ENCODE data around the gene BDP1. TPM values are rescaled to one million over a fixed set of nuclear protein-coding genes. Genes with fewer than 3 reads are reported as not detected.
"Not testable (repeated sequence)": the region's sequence is repeated elsewhere in the genome, so short reads cannot be mapped to it uniquely, and the experiment has no call there.

BDP1 gene
- total RNA-seq, 1 experiment from 2014 or later = 20.0 TPM

DNA sequence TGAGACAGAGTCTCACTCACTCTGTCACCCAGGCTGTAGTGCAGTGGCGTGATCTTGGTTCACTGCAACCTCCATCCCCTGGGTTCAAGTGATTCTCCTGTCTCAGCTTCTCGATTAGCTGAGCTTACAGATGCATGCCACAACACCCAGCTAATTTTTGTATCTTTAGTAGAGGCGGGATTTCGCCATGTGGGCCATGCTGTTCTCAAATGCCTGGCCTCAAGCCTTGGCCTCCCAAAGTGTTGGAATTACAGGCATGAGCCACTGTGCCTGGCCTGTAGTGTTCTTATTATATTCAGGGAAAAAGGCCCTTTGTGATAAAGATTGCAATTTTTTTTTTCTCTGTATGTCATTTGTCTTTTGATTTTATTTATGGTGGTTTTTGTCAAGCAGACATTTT is 107.7 kb downstream of the BDP1 start:
- no peaks in the 10 kb centered on the region for H3K79me2 ChIP-seq (ENCODE audit: low read depth)
- no peak for DNase-seq
- H4K20me1 ChIP-seq (ENCODE audit: insufficient read depth) = no peaks in the 10 kb centered on the region; the same call in 1 of the 2 replicates
- H3F3A ChIP-seq (ENCODE audit: insufficient read depth, low read depth) = no peaks in the 10 kb centered on the region
- peaks cover 32% of the 10 kb centered on the region for H3K36me3 ChIP-seq (ENCODE audit: low read depth)
- no peaks in the 10 kb centered on the region for H3K27me3 ChIP-seq (ENCODE audit: insufficient read depth, low read depth)
- no TSS peak for BruUV-seq (replicated peaks)
- CTCF ChIA-PET = no interaction called here
- no peak overlapping the region for H3K4me3 ChIP-seq
- intact Hi-C loops (cut with micrococcal nuclease; ENCODE audit: unreplicated experiment) = no loop called here
- H3K9me3 ChIP-seq (ENCODE audit: insufficient read depth, low read depth) = no peaks in the 10 kb centered on the region
- no peak overlapping the region for H3K4me2 ChIP-seq
- no peaks in the 10 kb centered on the region for H3K9me2 ChIP-seq (ENCODE audit: insufficient read depth)
- TF ChIP-seq, protein P1, sequence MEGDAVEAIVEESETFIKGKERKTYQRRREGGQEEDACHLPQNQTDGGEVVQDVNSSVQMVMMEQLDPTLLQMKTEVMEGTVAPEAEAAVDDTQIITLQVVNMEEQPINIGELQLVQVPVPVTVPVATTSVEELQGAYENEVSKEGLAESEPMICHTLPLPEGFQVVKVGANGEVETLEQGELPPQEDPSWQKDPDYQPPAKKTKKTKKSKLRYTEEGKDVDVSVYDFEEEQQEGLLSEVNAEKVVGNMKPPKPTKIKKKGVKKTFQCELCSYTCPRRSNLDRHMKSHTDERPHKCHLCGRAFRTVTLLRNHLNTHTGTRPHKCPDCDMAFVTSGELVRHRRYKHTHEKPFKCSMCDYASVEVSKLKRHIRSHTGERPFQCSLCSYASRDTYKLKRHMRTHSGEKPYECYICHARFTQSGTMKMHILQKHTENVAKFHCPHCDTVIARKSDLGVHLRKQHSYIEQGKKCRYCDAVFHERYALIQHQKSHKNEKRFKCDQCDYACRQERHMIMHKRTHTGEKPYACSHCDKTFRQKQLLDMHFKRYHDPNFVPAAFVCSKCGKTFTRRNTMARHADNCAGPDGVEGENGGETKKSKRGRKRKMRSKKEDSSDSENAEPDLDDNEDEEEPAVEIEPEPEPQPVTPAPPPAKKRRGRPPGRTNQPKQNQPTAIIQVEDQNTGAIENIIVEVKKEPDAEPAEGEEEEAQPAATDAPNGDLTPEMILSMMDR (conservative IDR thresholded peaks at IDR 0.05) = no peak
- no peak for TF ChIP-seq EZH2 (IDR thresholded peaks at IDR 0.05; ENCODE audit: low read depth)
- H2AFZ ChIP-seq = no peak overlapping the region
- H3K4me1 ChIP-seq (replicated peaks; ENCODE audit: insufficient read depth) = no peaks in the 10 kb centered on the region
- no peak overlapping the region for H3K27ac ChIP-seq
- POLR2A ChIA-PET (ENCODE audit: unreplicated experiment) = interaction anchor here (0.7 kb wide), 1 partner anchor 33 kb away, joined by 6 read pairs; no protein-coding TSS in a partner anchor

DNA sequence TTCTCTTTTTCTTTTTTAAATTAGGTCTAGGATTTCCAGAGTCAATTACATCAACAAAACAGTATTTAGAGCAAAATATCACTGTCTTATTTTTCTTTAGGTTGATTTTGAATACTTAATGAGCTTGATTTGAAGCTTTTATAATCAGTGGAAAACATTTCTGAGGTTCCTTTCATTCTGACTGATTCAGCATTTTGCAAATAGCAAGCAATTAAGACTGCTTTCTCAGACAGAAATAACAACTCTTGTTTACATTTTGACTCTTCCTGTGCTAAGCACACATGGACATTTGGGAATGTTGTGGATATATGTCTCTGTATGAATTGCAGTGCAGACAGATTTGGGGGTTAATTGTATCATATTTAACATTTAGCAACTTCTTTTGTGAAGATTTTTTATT is 109.4 kb downstream of the BDP1 start:
- Histone ChIP-seq H3K27me3 (ENCODE audit: insufficient read depth, low read depth) (no peaks in the 10 kb centered on the region), H3K36me3 (ENCODE audit: low read depth) (peaks cover 25% of the 10 kb centered on the region), H3K9me2 (ENCODE audit: insufficient read depth) (no peaks in the 10 kb centered on the region), H2AFZ (no peak overlapping the region), H4K20me1 (ENCODE audit: insufficient read depth) (no peaks in the 10 kb centered on the region; the same call in 1 of the 2 replicates), H3K27ac (no peak overlapping the region), H3K9me3 (ENCODE audit: insufficient read depth, low read depth) (no peaks in the 10 kb centered on the region), H3K79me2 (ENCODE audit: low read depth) (no peaks in the 10 kb centered on the region), H3F3A (ENCODE audit: insufficient read depth, low read depth) (no peaks in the 10 kb centered on the region), H3K4me1 (replicated peaks; ENCODE audit: insufficient read depth) (no peaks in the 10 kb centered on the region), H3K4me2 (no peak overlapping the region), H3K4me3 (no peak overlapping the region)
- DNase-seq = no peak
- ChIA-PET POLR2A (ENCODE audit: unreplicated experiment) (no interaction called here), CTCF (no interaction called here)
- TF ChIP-seq EZH2 (IDR thresholded peaks at IDR 0.05; ENCODE audit: low read depth) = no peak
- TF ChIP-seq, protein P1 (conservative IDR thresholded peaks at IDR 0.05) = no peak
- intact Hi-C loops (cut with micrococcal nuclease; ENCODE audit: unreplicated experiment) = no loop called here
- BruUV-seq (replicated peaks) = no TSS peak

DNA sequence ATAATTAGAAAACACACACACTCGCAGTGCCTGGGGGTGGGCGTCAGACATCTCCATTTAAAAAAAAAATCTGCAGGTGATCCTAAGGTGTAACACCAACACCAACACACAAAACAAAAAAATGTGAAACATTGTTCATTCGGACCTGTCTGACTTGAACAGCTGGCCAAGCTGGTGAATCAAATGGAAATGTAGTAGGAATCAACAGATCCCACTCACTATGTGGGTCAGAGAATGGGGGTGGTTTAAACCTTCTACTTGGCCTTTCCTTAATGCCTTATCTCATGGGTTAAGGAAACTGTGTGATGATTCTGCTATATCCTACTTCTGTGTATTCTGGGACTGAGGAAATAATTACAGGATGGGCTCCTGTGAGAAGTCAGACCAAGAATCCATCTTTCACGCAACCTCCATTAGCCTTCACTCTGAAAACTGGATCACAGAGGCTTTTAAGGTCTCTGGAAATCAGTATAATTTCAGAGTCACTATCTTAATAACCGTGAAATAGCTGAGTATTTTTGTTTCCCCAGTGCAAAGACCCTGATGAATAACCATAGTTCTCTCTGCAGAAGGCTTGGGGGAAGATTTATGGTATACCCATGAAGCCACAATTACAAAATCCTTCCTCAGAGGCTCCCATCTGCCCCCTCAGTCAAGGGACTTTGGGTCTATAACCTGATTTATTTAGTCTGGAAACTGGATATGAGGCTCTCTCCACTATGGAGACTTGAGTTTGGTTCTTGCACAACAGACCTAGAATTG is 114.5 kb downstream of the BDP1 start:
- no peaks in the 10 kb centered on the region for H3K79me2 ChIP-seq (ENCODE audit: low read depth)
- H4K20me1 ChIP-seq (ENCODE audit: insufficient read depth) = no peaks in the 10 kb centered on the region; the same call in 1 of the 2 replicates
- CTCF ChIA-PET = no interaction called here
- intact Hi-C loops (cut with micrococcal nuclease; ENCODE audit: unreplicated experiment) = no loop called here
- no peaks in the 10 kb centered on the region for H3F3A ChIP-seq (ENCODE audit: insufficient read depth, low read depth)
- H3K9me3 ChIP-seq (ENCODE audit: insufficient read depth, low read depth) = no peaks in the 10 kb centered on the region
- H2AFZ ChIP-seq = no peak overlapping the region
- POLR2A ChIA-PET (ENCODE audit: unreplicated experiment) = no interaction called here
- TF ChIP-seq EZH2 (IDR thresholded peaks at IDR 0.05; ENCODE audit: low read depth) = no peak
- TF ChIP-seq, protein P1 (conservative IDR thresholded peaks at IDR 0.05) = no peak
- no TSS peak for BruUV-seq (replicated peaks)
- H3K27ac ChIP-seq = no peak overlapping the region
- peaks cover 11% of the 10 kb centered on the region; the same call in 1 of the 2 replicates for H3K36me3 ChIP-seq (ENCODE audit: low read depth)
- H3K27me3 ChIP-seq (ENCODE audit: insufficient read depth, low read depth) = no peaks in the 10 kb centered on the region
- no peaks in the 10 kb centered on the region for H3K4me1 ChIP-seq (replicated peaks; ENCODE audit: insufficient read depth)
- no peak for DNase-seq
- no peaks in the 10 kb centered on the region for H3K9me2 ChIP-seq (ENCODE audit: insufficient read depth)
- H3K4me3 ChIP-seq = no peak overlapping the region
- H3K4me2 ChIP-seq = no peak overlapping the region

DNA sequence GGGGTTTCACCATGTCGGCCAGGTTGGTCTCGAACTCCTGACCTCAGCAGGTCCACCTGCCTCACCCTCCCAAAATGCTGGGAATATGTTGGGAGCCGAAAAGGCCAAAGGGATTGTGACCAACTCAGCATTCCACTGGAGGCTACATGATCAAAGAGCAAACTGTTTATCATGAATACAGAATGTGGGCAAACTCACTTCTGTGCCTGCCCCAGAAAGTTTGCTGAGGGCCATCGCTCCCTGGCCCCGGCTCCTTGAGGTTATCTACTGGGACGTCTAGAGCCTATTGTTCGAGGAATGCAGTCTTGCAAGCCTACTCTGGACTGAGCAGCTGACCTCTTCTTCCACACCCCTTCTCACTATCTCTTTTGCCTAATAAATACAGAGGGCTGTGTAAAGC is 116.4 kb downstream of the BDP1 start:
- H3K27me3 ChIP-seq (ENCODE audit: insufficient read depth, low read depth); H3K4me2 ChIP-seq; intact Hi-C loops (cut with micrococcal nuclease; ENCODE audit: unreplicated experiment); H3K9me2 ChIP-seq (ENCODE audit: insufficient read depth); H3K79me2 ChIP-seq (ENCODE audit: low read depth); H2AFZ ChIP-seq; H4K20me1 ChIP-seq (ENCODE audit: insufficient read depth); BruUV-seq (replicated peaks); H3F3A ChIP-seq (ENCODE audit: insufficient read depth, low read depth); DNase-seq; H3K36me3 ChIP-seq (ENCODE audit: low read depth); H3K4me1 ChIP-seq (replicated peaks; ENCODE audit: insufficient read depth); H3K4me3 ChIP-seq; POLR2A ChIA-PET (ENCODE audit: unreplicated experiment); H3K27ac ChIP-seq; CTCF ChIA-PET; H3K9me3 ChIP-seq (ENCODE audit: insufficient read depth, low read depth): not testable (repeated sequence)
